ENCODE data around the gene RASSF3.

The RASSF3 gene

DNA sequence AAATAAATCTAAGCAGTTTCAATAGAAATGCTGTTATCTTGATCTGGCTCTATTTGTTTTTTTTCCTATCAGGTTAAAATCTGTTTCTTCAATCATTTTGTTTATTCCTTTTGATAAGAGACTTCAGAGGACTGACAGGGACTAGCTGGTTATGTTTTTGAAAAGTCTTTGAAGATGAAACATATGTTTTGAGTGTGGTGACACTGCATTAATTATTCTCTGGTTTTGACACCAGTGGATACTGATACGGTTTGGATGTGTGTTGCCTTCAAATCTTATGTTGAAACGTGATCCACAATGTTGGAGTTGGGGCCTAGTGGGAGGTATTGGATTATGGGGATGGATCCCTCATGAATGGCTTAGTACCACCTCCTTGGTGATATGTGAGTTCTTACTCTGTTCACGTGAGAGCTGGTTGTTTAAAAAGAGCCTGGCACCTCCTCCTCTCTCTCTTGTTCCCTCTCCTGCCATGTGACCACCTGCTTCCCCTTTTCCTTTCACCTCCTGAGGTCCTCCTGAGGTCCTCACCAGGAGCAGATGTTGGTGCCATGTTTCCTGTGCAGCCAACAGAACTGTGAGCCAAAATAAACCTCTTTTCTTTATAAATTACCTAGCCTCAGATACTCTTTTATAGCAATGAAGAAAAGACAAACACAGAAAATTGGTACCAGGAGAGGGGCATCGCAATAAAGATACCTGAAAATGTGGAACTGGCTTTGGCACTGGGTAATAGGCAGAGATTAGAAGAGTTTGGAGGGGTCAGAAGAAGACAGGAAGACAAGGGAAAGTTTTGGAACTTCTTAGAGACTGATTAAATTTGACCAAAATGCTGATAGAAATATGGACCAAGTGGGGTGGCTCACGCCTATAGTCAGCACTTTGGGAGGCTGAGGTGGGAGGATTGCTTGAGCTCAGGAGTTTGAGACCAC lies 23.0 kb downstream of the RASSF3 start:
- no peak for DNase-seq (ENCODE audit: extremely low read depth, low read depth)
- no peak for TF ChIP-seq CTCF (IDR thresholded peaks at IDR 0.05; ENCODE audit: low read depth, low read length, missing control alignments)
- no peak overlapping the region for H3K4me3 ChIP-seq (replicated peaks; ENCODE audit: low read depth, low read length)

GRCh38 chr12:64633940-64634337 lies 23.6 kb downstream of the RASSF3 start:
- H3K4me3 ChIP-seq (replicated peaks; ENCODE audit: low read depth, low read length) = no peak overlapping the region
- DNase-seq (ENCODE audit: extremely low read depth, low read depth) = no peak

GRCh38 chr12:64634508-64635092 lies 24.3 kb downstream of the RASSF3 start:
- H3K4me3 ChIP-seq (replicated peaks; ENCODE audit: low read depth, low read length) = no peak overlapping the region
- no peak for DNase-seq (ENCODE audit: extremely low read depth, low read depth)
- no peak for TF ChIP-seq CTCF (IDR thresholded peaks at IDR 0.05; ENCODE audit: low read depth, low read length, missing control alignments)

More at GRCh38 chr12:64633940-64634337, 23.6 kb downstream of the RASSF3 start:
- no peak for TF ChIP-seq CTCF (IDR thresholded peaks at IDR 0.05; ENCODE audit: low read depth, low read length, missing control alignments)

- no peak overlapping the region for H3K4me3 ChIP-seq (replicated peaks; ENCODE audit: low read depth, low read length)
- no peak for TF ChIP-seq CTCF (IDR thresholded peaks at IDR 0.05; ENCODE audit: low read depth, low read length, missing control alignments)
- DNase-seq (ENCODE audit: extremely low read depth, low read depth) = no peak
Measured at GRCh38 chr12:64635356-64635998, 25.2 kb downstream of the RASSF3 start.

GRCh38 chr12:64636856-64637255 lies 26.6 kb downstream of the RASSF3 start:
- TF ChIP-seq CTCF (IDR thresholded peaks at IDR 0.05; ENCODE audit: low read depth, low read length, missing control alignments) = no peak
- DNase-seq (ENCODE audit: extremely low read depth, low read depth) = no peak
- H3K4me3 ChIP-seq (replicated peaks; ENCODE audit: low read depth, low read length) = no peak overlapping the region

- DNase-seq (ENCODE audit: extremely low read depth, low read depth) = no peak
- TF ChIP-seq CTCF (IDR thresholded peaks at IDR 0.05; ENCODE audit: low read depth, low read length, missing control alignments) = no peak
- H3K4me3 ChIP-seq (replicated peaks; ENCODE audit: low read depth, low read length) = no peak overlapping the region
Measured at GRCh38 chr12:64639466-64639865, 29.2 kb downstream of the RASSF3 start.
